Tongue (tissue), 2 donors: ENCODE results near the gene PGLYRP3. TPM values are rescaled to one million over a fixed set of nuclear protein-coding genes. Genes with fewer than 3 reads are reported as not detected.

ENCODE experiments used
- DNase-seq: peaks from one replicate; pipeline ENCODE4 v3.0.0-alpha.2; 2015
- total RNA-seq: library from RNA; depleted of rRNA; stranded (reverse); fragments of >200 nt; gene quantifications from one replicate; pipeline ENCODE4 v1.2.3, GENCODE V29; 2014

PGLYRP3 gene
- total RNA-seq, 1 donor from 2014 or later, result 2.4 TPM

GRCh38 chr1:153313288-153313687 lies 536 bp upstream of the PGLYRP3 start:
- DNase-seq, result no peak

GRCh38 chr1:153310526-153310925 lies 2.2 kb downstream of the PGLYRP3 start:
- DNase-seq, result no peak

- DNase-seq, result no peak
Measured at GRCh38 chr1:153309441-153309840, 3.3 kb downstream of the PGLYRP3 start.

- no peak for DNase-seq
Measured at GRCh38 chr1:153308540-153308939, 4.2 kb downstream of the PGLYRP3 start.

GRCh38 chr1:153307221-153307600 lies 5.5 kb downstream of the PGLYRP3 start:
- DNase-seq, result no peak

GRCh38 chr1:153306303-153307220 lies 6.2 kb downstream of the PGLYRP3 start:
- no peak for DNase-seq

- DNase-seq, result no peak
Measured at GRCh38 chr1:153305682-153306081, 7.1 kb downstream of the PGLYRP3 start.

- DNase-seq, result no peak
Measured at GRCh38 chr1:153302308-153302707, 10.4 kb downstream of the PGLYRP3 start.

GRCh38 chr1:153293851-153294250 lies 18.9 kb downstream of the PGLYRP3 start:
- no peak for DNase-seq

GRCh38 chr1:153293480-153293775 lies 19.3 kb downstream of the PGLYRP3 start:
- DNase-seq, result no peak

GRCh38 chr1:153292740-153293479 lies 19.8 kb downstream of the PGLYRP3 start:
- DNase-seq, result no peak

GRCh38 chr1:153292185-153292584 lies 20.6 kb downstream of the PGLYRP3 start:
- DNase-seq, result peak; percentile 6

GRCh38 chr1:153291514-153291913 lies 21.2 kb downstream of the PGLYRP3 start:
- DNase-seq, result no peak

GRCh38 chr1:153288634-153289275 lies 24.0 kb downstream of the PGLYRP3 start:
- DNase-seq, result no peak

GRCh38 chr1:153277852-153278251 lies 34.9 kb downstream of the PGLYRP3 start:
- DNase-seq, result no peak

GRCh38 chr1:153272186-153272585 lies 40.6 kb downstream of the PGLYRP3 start:
- no peak for DNase-seq

GRCh38 chr1:153271711-153272110 lies 41.0 kb downstream of the PGLYRP3 start:
- no peak for DNase-seq

- DNase-seq, result no peak
Measured at GRCh38 chr1:153265457-153265856, 47.3 kb downstream of the PGLYRP3 start.

GRCh38 chr1:153262462-153263157 lies 50.1 kb downstream of the PGLYRP3 start:
- DNase-seq, result no peak

- no peak for DNase-seq
Measured at GRCh38 chr1:153262070-153262366, 50.7 kb downstream of the PGLYRP3 start.

GRCh38 chr1:153261281-153262069 lies 51.3 kb downstream of the PGLYRP3 start:
- DNase-seq, result peak; percentile 35
